Activated T-cell treated with anti-CD3 and anti-CD28 coated beads for 4 hours (primary cell): ENCODE results near the gene LHX5.
A peak's percentile ranks its signal among the peaks of the same experiment; 100 is the strongest.

ENCODE experiments used
- DNase-seq: peaks from one replicate; pipeline ENCODE4 v3.0.0-alpha.2; 2020

LHX5 gene

GRCh38 chr12:113464852-113465719 is 6.6 kb downstream of the LHX5 start:
- DNase-seq, result no peak

GRCh38 chr12:113464452-113464775 is 7.3 kb downstream of the LHX5 start:
- DNase-seq, result no peak

GRCh38 chr12:113463746-113464451 is 7.8 kb downstream of the LHX5 start:
- no peak for DNase-seq

GRCh38 chr12:113462998-113463745 is 8.5 kb downstream of the LHX5 start:
- DNase-seq, result no peak

GRCh38 chr12:113462117-113462774 is 9.4 kb downstream of the LHX5 start:
- DNase-seq, result peak; percentile 58

- no peak for DNase-seq
Measured at GRCh38 chr12:113461666-113462065, 10.0 kb downstream of the LHX5 start.

- DNase-seq, result no peak
Measured at GRCh38 chr12:113459981-113460380, 11.7 kb downstream of the LHX5 start.

- no peak for DNase-seq
Measured at GRCh38 chr12:113457710-113458109, 14.0 kb downstream of the LHX5 start.

- DNase-seq, result no peak
Measured at GRCh38 chr12:113457185-113457584, 14.5 kb downstream of the LHX5 start.

GRCh38 chr12:113456761-113457160 is 14.9 kb downstream of the LHX5 start:
- no peak for DNase-seq

- no peak for DNase-seq
Measured at GRCh38 chr12:113456199-113456598, 15.5 kb downstream of the LHX5 start.

GRCh38 chr12:113453330-113453729 is 18.3 kb downstream of the LHX5 start:
- DNase-seq, result no peak

- DNase-seq, result no peak
Measured at GRCh38 chr12:113452458-113452857, 19.2 kb downstream of the LHX5 start.

GRCh38 chr12:113449839-113450238 is 21.8 kb downstream of the LHX5 start:
- no peak for DNase-seq

GRCh38 chr12:113449299-113449698 is 22.4 kb downstream of the LHX5 start:
- DNase-seq, result no peak

- no peak for DNase-seq
Measured at GRCh38 chr12:113448873-113449272, 22.8 kb downstream of the LHX5 start.

GRCh38 chr12:113445544-113446171 is 26.0 kb downstream of the LHX5 start:
- no peak for DNase-seq

- no peak for DNase-seq
Measured at GRCh38 chr12:113443030-113443539, 28.6 kb downstream of the LHX5 start.

- no peak for DNase-seq
Measured at GRCh38 chr12:113440947-113441782, 30.5 kb downstream of the LHX5 start.

GRCh38 chr12:113440336-113440735 is 31.3 kb downstream of the LHX5 start:
- no peak for DNase-seq

GRCh38 chr12:113439606-113440030 is 32.1 kb downstream of the LHX5 start:
- DNase-seq, result no peak

- no peak for DNase-seq
Measured at GRCh38 chr12:113439301-113439597, 32.4 kb downstream of the LHX5 start.
